ES-I3 (cell line): ENCODE results near the gene PCNX2.

Source experiments
- H3K36me3 ChIP-seq: 2 replicates; pipeline ENCODE4 v1.6.1; 2013; ENCODE audit warnings: mild to moderate bottlenecking, low read length, control low read depth, moderate library complexity; ENCODE audit not compliant: insufficient read depth
- H3K4me1 ChIP-seq: 2 replicates; pipeline ENCODE4 v1.6.1; 2013; ENCODE audit warnings: mild to moderate bottlenecking, control low read depth, low read length; ENCODE audit not compliant: insufficient read depth
- H3K9ac ChIP-seq: 2 replicates; pipeline ENCODE4 v1.6.1; 2013; ENCODE audit warnings: low read depth, mild to moderate bottlenecking, low read length, moderate library complexity
- H3K9me3 ChIP-seq: 2 replicates; pipeline ENCODE4 v1.6.1; 2013; ENCODE audit warnings: mild to moderate bottlenecking, low read length, moderate library complexity; ENCODE audit not compliant: control insufficient read depth, insufficient read depth

PCNX2 gene

DNA sequence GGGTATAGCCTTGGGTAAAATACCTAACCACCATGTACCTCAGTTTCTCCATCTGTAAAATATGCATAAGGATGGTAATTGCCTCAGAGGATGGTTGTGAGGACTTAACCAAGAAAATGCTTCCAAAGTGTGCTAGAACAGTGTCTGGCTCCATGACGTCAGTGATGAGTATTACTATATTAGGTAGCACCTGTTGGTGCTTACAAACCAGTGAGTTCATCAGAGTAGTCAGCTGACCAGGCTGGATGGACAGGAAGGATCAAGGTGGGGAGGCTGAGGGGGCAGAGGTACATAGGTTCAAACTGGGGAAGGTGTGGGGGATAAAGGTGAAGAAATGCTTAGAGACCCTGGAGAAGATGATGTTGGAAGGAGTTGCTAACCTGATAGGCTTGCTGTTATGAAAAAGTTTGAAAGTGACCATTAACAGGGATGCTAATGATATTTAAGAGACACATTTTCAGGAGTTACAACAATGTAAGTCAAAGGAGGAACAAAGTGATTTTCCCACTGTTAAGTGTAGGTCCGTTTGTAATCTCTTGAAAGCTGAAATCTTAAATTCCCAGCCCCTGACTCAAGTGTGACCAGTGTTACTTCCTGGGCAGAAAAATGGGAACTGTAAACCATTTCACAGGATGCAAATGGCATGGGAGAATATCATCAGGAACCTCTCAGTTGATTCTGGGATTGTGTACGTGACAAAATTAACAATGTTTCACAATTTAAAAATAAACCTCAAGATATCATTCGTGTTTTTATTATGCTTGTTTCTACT, 340.7 kb downstream of the PCNX2 start:
- H3K36me3 ChIP-seq = peaks cover 12% of the 10 kb centered on the region
- H3K9me3 ChIP-seq = no peaks in the 10 kb centered on the region; the same call in 1 of the 2 replicates
- no peak overlapping the region for H3K9ac ChIP-seq
- H3K4me1 ChIP-seq = peaks cover 25% of the 10 kb centered on the region

- Histone ChIP-seq H3K36me3 (peaks cover 8% of the 10 kb centered on the region), H3K4me1 (peaks cover 25% of the 10 kb centered on the region), H3K9ac (peak overlapping the region; percentile 12; the same call in 1 of the 2 replicates), H3K9me3 (no peaks in the 10 kb centered on the region; the same call in 1 of the 2 replicates)
Observed at GRCh38 chr1:232952514-232953499, 342.7 kb downstream of the PCNX2 start.

GRCh38 chr1:232951605-232952004, 343.9 kb downstream of the PCNX2 start:
- H3K4me1 ChIP-seq = peaks cover 25% of the 10 kb centered on the region
- H3K9ac ChIP-seq = peak overlapping the region; percentile 87
- no peaks in the 10 kb centered on the region for H3K9me3 ChIP-seq
- peaks cover 5% of the 10 kb centered on the region for H3K36me3 ChIP-seq

DNA sequence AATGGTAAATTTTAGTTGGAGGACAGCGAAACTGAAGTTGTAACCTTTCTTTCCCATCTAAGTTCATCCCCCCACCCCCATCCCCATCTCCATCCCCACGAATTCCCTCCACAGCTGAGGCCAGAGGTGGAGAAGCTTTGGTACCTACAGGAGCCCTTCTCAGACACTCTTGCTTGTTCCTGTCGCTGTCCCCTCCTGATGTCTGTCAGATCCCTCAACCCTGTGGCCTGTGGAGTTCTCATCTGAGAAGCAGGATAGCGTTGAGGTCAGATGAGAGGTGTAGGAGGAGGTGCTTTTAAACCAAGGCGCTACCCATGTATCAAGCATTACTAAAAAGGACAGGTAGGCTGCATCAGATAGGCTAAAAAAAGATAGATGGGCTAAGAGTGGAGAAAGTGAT, 344.3 kb downstream of the PCNX2 start:
- H3K9me3 ChIP-seq = no peaks in the 10 kb centered on the region
- peaks cover 25% of the 10 kb centered on the region for H3K4me1 ChIP-seq
- H3K9ac ChIP-seq = peak overlapping the region; percentile 87
- peaks cover 3% of the 10 kb centered on the region; the same call in 1 of the 2 replicates for H3K36me3 ChIP-seq

DNA sequence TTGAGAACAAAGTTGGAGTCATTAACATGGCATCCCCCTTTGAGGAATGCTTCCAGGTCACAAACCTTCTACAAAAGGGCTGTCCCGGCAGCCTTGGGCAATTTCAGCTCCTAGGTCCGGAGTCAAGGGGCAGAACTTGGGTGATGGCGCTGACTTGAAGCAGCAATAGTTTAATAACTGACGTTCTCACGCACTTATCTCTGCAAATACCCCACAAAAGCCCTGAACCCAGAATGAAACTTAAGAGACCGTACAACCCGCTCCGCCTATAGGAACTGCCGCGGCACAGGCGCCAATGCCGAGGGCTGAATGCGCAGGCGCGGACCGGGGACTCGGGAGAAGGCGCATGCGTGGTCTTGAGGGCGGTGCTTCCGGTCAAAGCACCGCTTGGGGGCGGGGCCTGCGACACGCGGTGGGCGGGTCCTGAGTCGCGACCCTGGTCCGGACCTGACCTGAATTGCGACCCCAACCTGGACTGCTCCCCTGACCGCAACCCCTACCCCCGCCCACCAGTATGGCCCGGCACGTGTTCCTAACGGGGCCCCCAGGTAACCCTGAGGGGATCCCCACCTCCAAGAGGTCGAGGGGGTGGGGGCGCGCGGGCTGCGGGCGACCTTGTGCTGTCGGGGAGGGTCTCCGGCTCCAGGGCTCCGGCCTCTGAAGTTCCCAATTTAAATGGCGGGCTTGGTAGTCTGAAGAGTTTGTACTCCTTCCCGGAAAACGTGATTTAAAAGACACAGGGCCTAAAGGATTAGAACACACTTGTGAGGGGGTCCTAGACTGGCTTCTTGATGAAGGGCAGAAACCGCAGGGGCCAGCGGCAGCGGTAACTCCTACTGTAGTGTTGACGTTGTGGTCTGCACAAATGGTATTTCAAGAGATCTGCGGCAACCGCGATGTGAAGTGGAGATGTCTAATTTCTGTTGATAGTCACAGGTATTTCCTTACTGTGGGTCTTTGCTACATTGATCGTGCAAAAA, 345.0 kb downstream of the PCNX2 start, which contains the start of gene NTPCR:
Gene NTPCR, plus strand, starts transcription at position 415 of the 980 bp plus-strand sequence. Its CDS starts 100 bp downstream, at position 515.
- peaks cover 25% of the 10 kb centered on the region for H3K4me1 ChIP-seq
- no peaks in the 10 kb centered on the region for H3K9me3 ChIP-seq
- H3K36me3 ChIP-seq = no peaks in the 10 kb centered on the region
- peak within 1 kb of the TSS; percentile 87 for H3K9ac ChIP-seq

- Histone ChIP-seq H3K9ac (peak overlapping the region; percentile 87), H3K9me3 (no peaks in the 10 kb centered on the region)
Observed at GRCh38 chr1:232949636-232950196, 345.8 kb downstream of the PCNX2 start.

GRCh38 chr1:232944347-232944746, 351.2 kb downstream of the PCNX2 start:
- Histone ChIP-seq H3K9me3 (no peaks in the 10 kb centered on the region), H3K36me3 (no peaks in the 10 kb centered on the region), H3K4me1 (no peaks in the 10 kb centered on the region), H3K9ac (no peak overlapping the region)

More at GRCh38 chr1:232949636-232950196, 345.8 kb downstream of the PCNX2 start:
- H3K36me3 ChIP-seq = no peaks in the 10 kb centered on the region
- H3K4me1 ChIP-seq = peaks cover 21% of the 10 kb centered on the region

DNA sequence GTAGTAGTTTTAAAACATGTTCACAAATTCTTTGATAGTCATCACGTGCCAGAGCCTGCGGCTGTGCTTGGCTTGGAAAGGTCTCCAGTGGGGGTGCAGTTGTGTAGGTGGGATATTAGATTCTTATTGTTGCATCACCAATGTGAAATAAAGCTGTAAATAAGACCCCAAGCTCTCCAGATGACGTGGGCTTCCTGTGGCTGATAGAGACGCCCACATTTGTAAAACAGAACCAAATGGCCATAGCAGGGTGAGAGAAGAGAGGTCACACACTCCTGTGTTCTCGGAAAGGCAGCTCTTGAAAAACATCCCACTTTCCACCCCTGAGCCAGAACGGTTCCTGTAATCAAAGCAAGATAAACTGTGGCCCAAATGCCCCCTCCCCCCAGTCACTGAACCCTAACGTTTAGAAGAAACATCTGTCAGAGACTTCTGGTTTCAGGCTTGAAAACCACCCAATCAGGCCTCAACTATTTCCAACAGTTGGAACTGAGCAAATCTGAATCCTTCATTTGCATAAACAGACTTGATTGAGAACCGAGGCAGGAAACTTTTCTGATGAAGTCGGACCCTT, 351.8 kb downstream of the PCNX2 start:
- no peak overlapping the region for H3K9ac ChIP-seq
- H3K4me1 ChIP-seq = no peaks in the 10 kb centered on the region
- no peaks in the 10 kb centered on the region for H3K9me3 ChIP-seq
- no peaks in the 10 kb centered on the region for H3K36me3 ChIP-seq

DNA sequence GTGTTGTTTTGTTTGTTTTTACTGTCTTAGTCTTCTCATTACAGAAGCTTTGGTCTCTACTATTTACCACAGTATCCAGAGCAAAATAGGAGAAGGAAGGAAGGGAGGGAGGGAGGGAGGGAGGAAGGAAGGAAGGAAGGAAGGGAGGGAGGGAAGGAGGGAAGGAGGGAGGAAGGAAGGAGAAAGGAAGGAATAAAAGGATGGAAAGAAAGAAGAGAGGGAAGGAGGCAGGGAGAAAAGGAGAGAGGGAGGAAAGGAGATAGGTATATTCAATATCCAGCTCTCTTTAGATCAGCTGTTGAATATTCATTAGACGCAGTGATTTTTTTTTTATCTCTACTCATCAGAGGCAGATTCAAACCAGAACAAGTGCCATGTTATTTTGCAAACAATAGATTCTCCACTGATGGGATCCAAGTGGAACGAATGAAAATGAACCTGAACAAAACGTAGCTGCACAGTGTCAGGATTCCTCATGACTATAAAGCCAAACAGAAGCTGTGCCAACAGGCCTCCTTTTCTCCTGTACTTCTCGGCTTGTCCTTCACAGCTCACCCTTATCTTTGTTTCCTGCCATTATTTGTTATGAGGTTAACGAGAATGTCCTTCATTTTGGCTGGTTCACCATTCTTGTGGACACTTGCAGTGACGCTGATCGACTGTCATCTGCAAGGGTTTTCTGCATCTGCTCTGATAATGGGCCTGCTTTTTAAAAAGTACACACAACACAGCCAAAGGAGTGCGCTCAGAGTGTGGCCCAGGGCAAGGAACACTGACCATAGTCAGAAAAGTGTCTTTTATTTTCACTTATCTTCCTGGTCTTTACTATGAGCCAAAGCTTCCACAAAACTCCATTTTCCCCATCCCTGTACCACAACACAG, 352.9 kb downstream of the PCNX2 start:
- Histone ChIP-seq H3K9ac (no peak overlapping the region), H3K4me1 (no peaks in the 10 kb centered on the region), H3K36me3 (no peaks in the 10 kb centered on the region), H3K9me3 (no peaks in the 10 kb centered on the region)

DNA sequence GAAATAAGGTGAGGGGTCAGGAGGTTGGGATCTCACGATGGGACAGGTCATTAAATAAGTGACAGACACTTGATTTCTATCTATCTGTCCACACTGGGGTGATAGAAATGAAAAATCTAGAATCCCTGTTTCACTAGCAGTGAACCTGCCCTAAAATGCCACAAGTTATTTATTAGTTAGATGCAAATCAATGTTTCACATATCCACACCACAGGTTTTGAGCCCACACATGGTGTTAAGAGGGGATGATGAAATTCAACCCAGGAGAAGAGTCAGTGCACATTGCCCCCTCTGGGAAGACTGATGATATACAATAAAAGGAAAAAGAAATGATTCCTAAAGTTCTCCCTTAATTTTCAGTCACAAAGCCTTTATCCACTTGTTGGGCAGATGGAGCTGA, 355.3 kb downstream of the PCNX2 start:
- no peaks in the 10 kb centered on the region for H3K4me1 ChIP-seq
- no peaks in the 10 kb centered on the region for H3K36me3 ChIP-seq
- H3K9me3 ChIP-seq = no peaks in the 10 kb centered on the region
- no peak overlapping the region for H3K9ac ChIP-seq

GRCh38 chr1:232939748-232940147, 355.8 kb downstream of the PCNX2 start:
- Histone ChIP-seq H3K9ac (no peak overlapping the region), H3K4me1 (no peaks in the 10 kb centered on the region), H3K9me3 (no peaks in the 10 kb centered on the region), H3K36me3 (no peaks in the 10 kb centered on the region)

DNA sequence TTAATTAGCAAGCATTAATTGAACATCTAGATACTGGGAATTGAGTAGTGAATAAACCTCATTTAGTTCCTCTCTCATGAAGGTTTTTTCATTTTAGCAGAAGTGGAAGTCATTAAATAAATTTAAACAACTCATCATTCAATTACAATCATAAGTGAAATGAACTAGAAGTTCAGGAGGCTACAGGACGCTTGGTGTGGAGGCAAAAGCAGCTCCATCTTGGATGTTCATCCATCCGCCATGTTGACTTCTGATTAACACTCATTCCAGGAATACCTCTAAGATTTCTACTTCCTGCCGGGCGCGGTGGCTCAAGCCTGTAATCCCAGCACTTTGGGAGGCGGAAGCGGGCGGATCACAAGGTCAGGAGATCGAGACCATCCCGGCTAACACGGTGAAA, 356.6 kb downstream of the PCNX2 start:
- H3K9ac ChIP-seq = no peak overlapping the region
- no peaks in the 10 kb centered on the region for H3K36me3 ChIP-seq

More for the DNA sequence above, 356.6 kb downstream of the PCNX2 start:
- no peaks in the 10 kb centered on the region for H3K4me1 ChIP-seq
- no peaks in the 10 kb centered on the region for H3K9me3 ChIP-seq
